Activated CD8-positive, alpha-beta memory T cell treated with anti-CD3 and anti-CD28 coated beads, Interleukin-2, amount 50 U/mL, for 48 hours (primary cell): ENCODE results near the gene REEP1.

Source experiments
- DNase-seq: peaks from one replicate; pipeline ENCODE4 v3.0.0-alpha.2; 2020

Gene REEP1

DNA sequence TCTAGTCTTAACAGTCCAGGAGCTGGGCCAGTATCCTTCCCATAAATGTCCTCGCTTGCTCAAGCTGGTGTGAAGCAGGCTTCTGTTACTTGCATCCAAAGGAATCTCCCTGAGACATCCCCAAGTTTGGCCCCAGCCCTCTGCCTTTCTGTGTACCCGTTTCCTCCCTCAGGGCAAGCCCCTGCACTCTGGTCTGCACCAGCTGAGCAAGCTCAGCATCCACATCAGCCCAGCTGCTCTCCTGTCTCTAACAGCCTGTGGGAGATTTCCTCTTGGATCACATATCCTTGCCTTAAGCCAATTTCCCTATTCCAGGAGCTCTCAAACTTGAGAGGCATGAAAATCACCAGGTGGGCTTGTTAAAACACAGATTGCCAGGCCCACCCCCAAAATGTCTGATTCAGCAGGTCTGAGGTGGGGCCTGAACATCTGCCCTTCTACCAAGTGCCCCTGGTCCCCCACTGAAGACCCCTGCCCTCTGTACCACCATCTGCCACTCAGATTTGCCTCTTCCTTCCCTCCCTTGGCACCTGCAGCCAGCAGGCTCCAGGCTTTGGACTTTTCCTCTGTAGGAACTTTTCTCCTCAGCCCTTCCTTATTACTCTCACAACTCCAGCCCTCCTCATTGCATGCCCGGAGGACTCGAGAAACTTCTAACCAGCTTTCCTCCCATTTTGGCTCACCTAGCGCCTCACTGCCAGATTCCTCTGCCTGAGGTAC is 32.1 kb downstream of the REEP1 start:
- no peak for DNase-seq

- DNase-seq, result peak; percentile 10
Observed at GRCh38 chr2:86304416-86304815, 33.0 kb downstream of the REEP1 start.

DNA sequence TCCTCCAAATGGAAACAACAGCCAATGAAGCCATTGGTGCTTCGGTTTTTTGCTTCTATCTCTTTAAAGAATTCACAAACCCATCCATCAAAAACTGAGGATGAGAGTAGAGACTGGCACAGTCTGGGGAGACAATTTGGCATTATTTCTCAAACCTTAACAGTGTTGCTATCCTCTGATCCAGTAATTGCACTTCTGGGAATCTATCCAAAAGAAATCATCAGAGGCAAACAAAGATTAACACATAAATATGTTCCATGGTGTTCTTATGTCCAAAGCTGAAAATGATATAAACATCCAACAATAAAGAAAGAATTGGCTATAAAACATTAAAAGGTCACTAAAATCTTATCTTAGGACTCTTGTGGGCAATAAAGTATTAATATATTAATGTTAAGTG is 35.1 kb downstream of the REEP1 start:
- DNase-seq, result no peak

GRCh38 chr2:86301711-86302202 is 35.7 kb downstream of the REEP1 start:
- DNase-seq, result no peak

GRCh38 chr2:86301009-86301408 is 36.4 kb downstream of the REEP1 start:
- no peak for DNase-seq

- DNase-seq, result no peak
Observed at GRCh38 chr2:86300496-86300895, 36.9 kb downstream of the REEP1 start.

DNA sequence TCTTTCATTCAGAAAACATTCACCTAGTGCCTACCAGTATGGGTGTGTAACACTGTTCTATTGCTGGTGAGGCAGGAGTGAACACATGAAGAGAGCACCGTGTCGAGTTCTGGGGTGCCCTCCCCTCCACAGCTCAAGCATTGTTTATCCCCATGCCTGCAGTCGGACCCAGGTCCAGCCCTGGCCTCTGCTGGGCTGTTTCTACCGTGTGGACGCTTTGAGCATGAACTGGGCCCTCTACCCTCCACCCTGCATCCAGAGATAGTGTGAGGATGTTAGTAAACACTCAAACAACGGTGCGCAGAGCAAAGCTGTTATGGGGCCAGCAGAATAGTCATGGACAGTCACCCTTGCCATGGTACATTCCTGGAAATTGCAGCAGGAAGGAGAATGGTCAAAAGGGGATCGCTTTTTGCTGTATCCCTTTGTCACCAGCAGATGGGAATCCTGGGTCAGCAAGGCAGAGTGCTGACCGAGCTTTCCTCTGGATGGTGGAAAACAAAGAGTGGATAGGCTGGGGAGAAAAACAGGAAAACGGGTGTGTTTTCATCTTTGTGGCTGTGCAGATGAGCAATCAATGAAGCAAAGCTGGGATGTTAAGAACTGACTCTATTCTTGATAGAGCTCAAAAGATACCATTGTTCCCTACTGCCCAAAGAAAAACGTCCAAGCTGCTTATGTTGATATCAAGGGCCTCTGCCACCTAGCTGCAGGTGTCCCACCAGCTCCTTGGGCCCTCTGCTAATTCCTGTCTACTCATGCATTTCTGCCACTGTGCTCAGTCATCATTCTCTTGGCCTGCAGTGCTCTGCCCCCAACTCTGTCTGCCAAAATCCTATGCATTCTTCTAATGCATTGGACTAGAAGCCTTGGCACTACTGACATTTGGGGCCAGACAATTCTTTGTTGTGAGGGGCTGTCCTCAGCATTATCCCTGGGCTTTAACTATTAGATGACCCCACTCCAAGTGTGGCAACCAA is 38.7 kb downstream of the REEP1 start:
- no peak for DNase-seq

- DNase-seq, result no peak
Observed at GRCh38 chr2:86297382-86298147, 39.9 kb downstream of the REEP1 start.

DNA sequence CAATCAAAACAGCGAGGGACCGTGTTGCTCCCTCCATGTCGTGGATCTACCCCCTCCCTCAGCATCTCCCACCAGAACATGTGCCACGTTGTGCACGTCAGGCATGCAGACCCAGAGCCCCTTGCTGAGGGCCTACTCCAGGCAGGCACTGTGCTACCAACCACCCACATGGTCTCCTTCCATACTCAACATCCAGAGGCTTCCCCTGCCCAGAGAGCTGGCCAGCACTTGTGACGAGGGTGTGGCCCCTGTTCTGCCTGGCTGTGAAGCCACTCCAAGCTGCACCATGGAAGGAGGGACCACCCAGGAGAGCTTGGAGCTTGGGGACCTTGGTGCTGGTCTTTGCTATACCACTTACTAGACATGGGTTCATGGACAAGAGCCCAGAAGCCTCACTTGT is 40.5 kb downstream of the REEP1 start:
- DNase-seq, result no peak

DNA sequence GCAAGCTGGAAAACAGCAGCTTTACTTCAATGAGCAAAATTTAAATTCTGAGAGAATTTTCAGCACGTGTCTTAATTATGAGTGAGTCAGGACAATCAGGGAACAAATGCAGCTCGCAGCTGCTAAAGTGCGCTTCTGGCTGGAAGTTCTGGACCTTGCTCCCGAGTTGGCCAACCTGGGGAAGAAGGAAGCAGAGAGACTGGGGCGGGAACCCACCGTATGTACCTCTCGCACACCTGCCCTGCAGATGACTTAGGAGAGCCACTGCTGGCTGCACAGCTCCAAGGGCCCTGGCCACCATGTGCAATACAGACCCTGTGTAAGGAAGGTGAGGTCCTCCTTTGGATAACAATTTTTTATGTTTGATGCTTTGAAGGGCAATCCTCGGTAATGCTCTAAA is 42.4 kb downstream of the REEP1 start:
- DNase-seq, result no peak

DNA sequence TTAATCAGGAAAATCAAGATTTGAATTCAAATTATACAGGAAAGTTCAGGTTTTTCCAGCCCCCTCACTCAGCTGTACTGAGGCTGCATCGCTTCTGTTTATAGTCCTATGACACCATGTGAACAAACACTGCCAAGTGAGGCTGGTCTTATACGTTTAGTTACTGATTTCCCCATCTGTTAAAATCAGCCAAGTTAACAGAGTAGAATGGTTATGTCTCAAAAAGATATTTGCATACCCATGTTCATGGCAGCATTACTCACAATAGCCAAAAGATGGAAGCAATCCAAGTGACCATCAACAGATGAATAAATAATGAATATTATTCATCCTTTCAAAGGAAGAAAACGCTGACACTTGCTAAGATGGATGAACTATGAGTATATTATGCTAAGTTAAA is 43.8 kb downstream of the REEP1 start:
- DNase-seq, result no peak

- no peak for DNase-seq
Observed at GRCh38 chr2:86292571-86293515, 44.6 kb downstream of the REEP1 start.

GRCh38 chr2:86291328-86291662 is 46.1 kb downstream of the REEP1 start:
- DNase-seq, result peak; percentile 22

DNA sequence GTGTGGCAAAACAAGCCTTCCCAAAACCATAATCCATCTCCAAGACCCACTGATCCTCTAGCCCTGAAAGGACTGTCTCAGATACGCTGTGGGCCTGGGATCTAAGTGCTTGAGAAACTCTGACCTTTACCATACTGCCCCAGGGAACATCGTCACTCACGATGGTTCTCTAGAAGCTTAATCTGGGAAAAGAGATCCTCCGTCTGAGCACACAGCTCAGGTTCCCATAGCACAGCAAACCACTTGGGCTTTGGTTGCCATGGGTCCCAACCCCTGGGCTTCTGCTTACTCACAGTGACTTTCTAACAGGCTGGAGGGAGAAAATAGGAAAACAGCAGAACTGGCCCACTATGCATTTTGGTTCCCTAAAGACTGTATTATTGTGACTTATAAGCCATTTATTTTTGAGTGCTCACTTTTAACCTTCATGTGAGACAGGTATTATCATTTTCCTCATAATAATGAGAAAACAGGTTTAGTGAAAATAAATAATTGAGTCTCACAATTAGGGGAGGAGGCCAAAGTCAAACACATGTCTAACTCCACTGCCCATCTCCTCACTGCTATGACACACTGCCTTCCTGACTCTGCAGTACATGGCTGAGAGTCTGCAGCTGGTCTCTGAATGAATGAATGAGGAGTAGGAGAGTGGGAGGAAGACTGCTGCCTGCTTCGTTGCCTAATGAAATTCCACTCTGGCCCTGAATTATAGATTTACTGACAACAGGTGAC is 46.7 kb downstream of the REEP1 start:
- DNase-seq, result no peak

DNA sequence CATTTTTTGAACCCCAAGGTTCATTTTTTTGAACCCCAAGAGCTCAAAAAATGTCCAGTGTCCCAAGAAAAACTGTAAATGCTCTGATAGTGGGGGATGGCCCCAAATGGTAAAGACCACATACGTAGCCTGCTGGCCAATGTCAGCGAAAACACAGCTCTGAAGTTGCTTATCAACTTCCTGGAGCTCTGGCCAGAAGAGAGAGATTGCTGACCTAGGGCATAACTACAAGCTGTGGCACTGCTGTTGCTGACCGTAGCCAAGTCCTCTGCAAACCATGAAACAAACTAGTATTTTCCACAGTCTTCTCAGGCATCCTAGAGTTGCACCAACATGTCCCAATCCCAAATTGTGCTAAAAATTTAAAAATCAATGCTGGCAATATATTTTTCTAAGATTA is 50.9 kb downstream of the REEP1 start:
- DNase-seq, result no peak

DNA sequence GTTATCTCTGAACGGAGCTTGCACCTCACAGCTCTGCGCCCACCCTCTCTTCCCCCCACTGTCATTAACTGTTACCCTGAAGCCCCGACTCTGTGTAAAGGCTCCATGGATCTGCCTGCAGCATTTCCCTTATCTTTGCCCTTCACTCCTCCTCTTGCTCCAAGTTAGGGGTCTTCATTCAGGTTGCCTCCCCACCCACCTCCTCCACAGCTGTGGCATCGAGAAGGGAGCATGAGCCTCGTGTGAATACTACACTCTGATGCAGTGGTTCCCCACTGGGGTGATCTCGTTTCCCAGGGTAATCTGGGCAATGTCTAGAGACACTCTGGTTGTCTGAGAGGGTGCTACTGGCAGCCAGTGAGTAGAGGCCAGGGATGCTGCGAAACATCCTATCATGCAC is 51.4 kb downstream of the REEP1 start:
- no peak for DNase-seq

GRCh38 chr2:86285571-86285970 is 51.9 kb downstream of the REEP1 start:
- no peak for DNase-seq

GRCh38 chr2:86284987-86285386 is 52.4 kb downstream of the REEP1 start:
- no peak for DNase-seq

DNA sequence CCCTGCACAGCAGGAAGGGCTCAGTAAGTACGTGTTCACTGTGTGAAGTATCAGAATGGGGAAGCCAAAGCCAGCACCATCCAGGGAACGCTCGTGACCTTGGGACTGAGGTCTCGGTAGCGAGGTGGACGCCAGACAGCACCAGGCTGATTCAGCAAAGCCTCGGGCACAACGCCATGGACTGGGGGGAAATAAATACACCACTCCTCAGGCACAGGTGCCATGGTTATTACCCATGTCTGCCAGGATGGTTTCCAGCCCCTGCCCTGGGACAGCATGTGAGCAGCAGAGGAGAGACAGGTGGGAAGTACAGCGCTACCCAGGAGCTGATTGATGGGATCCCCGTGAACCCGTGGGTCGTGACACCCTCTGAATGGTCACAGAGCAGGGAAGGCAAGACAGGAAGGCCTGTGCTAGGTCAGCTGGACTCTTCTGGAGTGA is 53.0 kb downstream of the REEP1 start:
- DNase-seq, result no peak

DNA sequence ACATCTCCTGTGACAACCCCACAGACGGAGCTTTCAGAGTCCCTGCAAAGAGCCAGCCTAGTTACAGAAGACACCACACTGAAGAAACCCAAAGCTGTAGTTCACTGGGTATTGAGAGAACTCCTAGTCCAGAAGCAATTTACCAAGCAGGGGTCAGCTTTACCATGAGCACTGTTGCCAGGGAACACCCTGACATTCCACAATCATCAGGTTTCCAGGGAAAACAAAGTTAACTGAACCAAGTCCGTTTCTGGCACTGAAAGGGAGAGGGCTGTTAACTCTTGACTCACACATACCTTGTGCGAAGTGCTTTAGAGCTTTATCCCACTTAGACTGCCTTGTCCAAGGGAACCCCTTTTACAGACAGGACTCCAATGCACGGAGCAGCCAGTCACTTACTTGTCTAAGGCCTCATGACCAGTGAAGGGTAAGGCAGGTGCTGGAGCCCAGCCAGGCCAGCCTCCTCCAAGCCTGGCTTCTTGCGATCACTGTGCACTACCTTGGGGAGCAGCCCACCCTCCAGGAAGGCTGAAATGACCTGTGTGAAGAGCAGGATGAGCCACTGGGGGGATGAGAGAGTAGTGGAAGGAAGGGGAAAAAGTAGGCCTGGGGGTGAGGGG is 53.9 kb downstream of the REEP1 start:
- no peak for DNase-seq
